ENCODE results near the gene SLC11A2.

The SLC11A2 gene

DNA sequence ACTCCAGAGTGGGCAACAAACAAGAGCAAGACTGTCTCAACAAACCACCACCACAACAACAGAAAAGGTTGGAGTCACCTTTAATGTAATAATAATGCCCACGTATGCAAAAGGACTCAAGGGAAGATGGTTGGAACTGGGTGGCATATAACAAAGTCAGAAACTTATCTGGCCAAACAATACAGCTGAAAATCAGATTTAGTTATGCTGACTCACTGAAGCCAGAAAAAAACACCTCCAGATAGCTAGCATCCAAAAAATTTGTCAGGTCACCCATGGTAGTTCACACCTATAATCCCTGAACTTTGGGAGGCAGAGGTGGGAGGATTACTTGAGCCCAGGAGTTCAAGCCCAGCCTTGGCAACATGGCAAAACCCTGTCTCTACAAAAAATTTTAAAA lies 24.4 kb downstream of the SLC11A2 start:
- H3K9me3 ChIP-seq (ENCODE audit: insufficient read depth, low read length) = no peaks in the 10 kb centered on the region
- peaks cover 27% of the 10 kb centered on the region for H3K36me3 ChIP-seq (replicated peaks; ENCODE audit: low read depth, low read length)
- H3K79me2 ChIP-seq (ENCODE audit: low read length) = no peaks in the 10 kb centered on the region

DNA sequence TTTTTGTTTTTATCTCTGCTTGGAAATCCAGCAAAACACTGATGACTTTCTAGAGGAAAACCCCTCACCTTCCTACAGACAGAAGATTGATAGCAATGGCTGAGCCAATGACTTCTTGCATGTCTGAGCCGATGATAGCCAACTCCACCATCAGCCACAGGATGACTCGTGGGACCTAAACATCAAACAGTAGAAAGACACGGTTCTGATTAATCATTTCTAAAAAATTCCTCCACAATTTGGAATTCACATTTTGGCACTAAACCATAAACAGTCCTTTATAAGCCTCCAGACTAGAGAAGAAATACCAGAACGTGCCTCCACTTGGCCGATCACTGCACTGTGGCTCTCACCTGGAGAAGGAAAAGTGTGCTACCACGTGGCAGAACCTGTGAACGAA lies 25.9 kb downstream of the SLC11A2 start:
- no peak for TF ChIP-seq EZH2phosphoT487 (IDR thresholded peaks at IDR 0.05; ENCODE audit: low read depth)
- TF ChIP-seq, protein P1, sequence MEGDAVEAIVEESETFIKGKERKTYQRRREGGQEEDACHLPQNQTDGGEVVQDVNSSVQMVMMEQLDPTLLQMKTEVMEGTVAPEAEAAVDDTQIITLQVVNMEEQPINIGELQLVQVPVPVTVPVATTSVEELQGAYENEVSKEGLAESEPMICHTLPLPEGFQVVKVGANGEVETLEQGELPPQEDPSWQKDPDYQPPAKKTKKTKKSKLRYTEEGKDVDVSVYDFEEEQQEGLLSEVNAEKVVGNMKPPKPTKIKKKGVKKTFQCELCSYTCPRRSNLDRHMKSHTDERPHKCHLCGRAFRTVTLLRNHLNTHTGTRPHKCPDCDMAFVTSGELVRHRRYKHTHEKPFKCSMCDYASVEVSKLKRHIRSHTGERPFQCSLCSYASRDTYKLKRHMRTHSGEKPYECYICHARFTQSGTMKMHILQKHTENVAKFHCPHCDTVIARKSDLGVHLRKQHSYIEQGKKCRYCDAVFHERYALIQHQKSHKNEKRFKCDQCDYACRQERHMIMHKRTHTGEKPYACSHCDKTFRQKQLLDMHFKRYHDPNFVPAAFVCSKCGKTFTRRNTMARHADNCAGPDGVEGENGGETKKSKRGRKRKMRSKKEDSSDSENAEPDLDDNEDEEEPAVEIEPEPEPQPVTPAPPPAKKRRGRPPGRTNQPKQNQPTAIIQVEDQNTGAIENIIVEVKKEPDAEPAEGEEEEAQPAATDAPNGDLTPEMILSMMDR (IDR thresholded peaks at IDR 0.05; ENCODE audit: low read depth, low read length) = no peak
- Histone ChIP-seq H2AFZ (ENCODE audit: low read depth, low read length) (no peak overlapping the region), H3K9me3 (ENCODE audit: insufficient read depth, low read length) (no peaks in the 10 kb centered on the region), H3K9ac (ENCODE audit: low read length) (no peak overlapping the region), H3K79me2 (ENCODE audit: low read length) (no peaks in the 10 kb centered on the region), H4K20me1 (ENCODE audit: insufficient read depth, low read length) (no peaks in the 10 kb centered on the region), H3K4me1 (ENCODE audit: low read length) (no peaks in the 10 kb centered on the region), H3K4me3 (ENCODE audit: low read length) (no peak overlapping the region), H3K27me3 (ENCODE audit: low read depth, low read length) (no peaks in the 10 kb centered on the region), H3K27ac (ENCODE audit: low read length) (no peak overlapping the region), H3K36me3 (replicated peaks; ENCODE audit: low read depth, low read length) (peaks cover 35% of the 10 kb centered on the region), H3K4me2 (ENCODE audit: low read length) (no peak overlapping the region)

More for the DNA sequence above, 24.4 kb downstream of the SLC11A2 start:
- no peak overlapping the region for H3K4me2 ChIP-seq (ENCODE audit: low read length)
- no peak overlapping the region for H3K27ac ChIP-seq (ENCODE audit: low read length)
- no peaks in the 10 kb centered on the region for H3K27me3 ChIP-seq (ENCODE audit: low read depth, low read length)
- no peaks in the 10 kb centered on the region for H4K20me1 ChIP-seq (ENCODE audit: insufficient read depth, low read length)
- H3K4me3 ChIP-seq (ENCODE audit: low read length) = no peak overlapping the region
- no peak overlapping the region for H3K9ac ChIP-seq (ENCODE audit: low read length)
- TF ChIP-seq, protein P1 (IDR thresholded peaks at IDR 0.05; ENCODE audit: low read depth, low read length) = no peak
- TF ChIP-seq EZH2phosphoT487 (IDR thresholded peaks at IDR 0.05; ENCODE audit: low read depth) = no peak
- H2AFZ ChIP-seq (ENCODE audit: low read depth, low read length) = no peak overlapping the region
- no peaks in the 10 kb centered on the region for H3K4me1 ChIP-seq (ENCODE audit: low read length)

DNA sequence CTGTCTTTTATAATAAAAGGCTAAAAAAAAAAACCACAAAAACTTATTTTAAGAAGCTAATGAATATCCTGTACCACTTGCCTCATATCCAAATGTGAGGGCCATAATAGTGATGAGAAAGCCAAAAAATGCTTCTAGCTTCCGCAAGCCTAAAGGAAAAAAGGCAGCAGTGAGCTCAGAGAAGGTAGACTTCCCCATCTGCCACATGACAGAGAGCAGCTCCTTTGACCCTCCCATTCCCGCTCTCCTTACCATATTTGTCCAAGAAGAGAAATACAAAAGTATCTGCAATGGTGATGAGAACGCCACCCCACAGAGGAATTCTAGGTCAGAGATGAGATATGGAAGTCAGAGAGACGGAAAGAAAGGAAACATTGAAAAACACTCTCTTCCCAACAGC lies 27.1 kb downstream of the SLC11A2 start:
- Histone ChIP-seq H4K20me1 (ENCODE audit: insufficient read depth, low read length) (no peaks in the 10 kb centered on the region), H3K36me3 (replicated peaks; ENCODE audit: low read depth, low read length) (peaks cover 32% of the 10 kb centered on the region), H3K27ac (ENCODE audit: low read length) (no peak overlapping the region), H3K9me3 (ENCODE audit: insufficient read depth, low read length) (no peaks in the 10 kb centered on the region), H3K27me3 (ENCODE audit: low read depth, low read length) (no peaks in the 10 kb centered on the region), H2AFZ (ENCODE audit: low read depth, low read length) (no peak overlapping the region), H3K9ac (ENCODE audit: low read length) (no peak overlapping the region), H3K79me2 (ENCODE audit: low read length) (no peaks in the 10 kb centered on the region), H3K4me1 (ENCODE audit: low read length) (no peaks in the 10 kb centered on the region), H3K4me3 (ENCODE audit: low read length) (no peak overlapping the region), H3K4me2 (ENCODE audit: low read length) (no peak overlapping the region)
- no peak for TF ChIP-seq EZH2phosphoT487 (IDR thresholded peaks at IDR 0.05; ENCODE audit: low read depth)
- TF ChIP-seq, protein P1 (IDR thresholded peaks at IDR 0.05; ENCODE audit: low read depth, low read length) = no peak

DNA sequence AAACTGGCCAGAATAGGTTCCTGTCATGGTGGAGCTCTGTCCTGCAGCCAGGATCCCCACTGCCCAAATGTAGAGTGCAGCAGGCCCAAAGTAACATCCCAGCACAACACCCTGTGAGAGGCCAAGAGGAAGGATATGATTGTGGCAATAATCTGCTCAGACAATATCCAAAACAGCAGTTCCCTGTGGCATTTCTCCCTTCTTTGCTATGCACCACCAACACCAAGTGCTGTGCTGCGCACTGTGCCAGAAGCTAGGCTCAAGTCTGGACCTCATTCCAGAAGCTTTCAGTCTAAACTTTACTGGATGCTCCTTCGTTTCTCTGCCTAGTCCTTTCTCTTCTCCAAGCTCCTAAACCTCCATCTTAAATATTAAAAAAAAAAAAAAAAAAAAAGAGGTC lies 33.4 kb downstream of the SLC11A2 start:
- no peaks in the 10 kb centered on the region for H3K79me2 ChIP-seq (ENCODE audit: low read length)
- H3K36me3 ChIP-seq (replicated peaks; ENCODE audit: low read depth, low read length) = peaks cover 55% of the 10 kb centered on the region

More for the DNA sequence above, 33.4 kb downstream of the SLC11A2 start:
- H3K27ac ChIP-seq (ENCODE audit: low read length) = no peak overlapping the region
- H3K4me2 ChIP-seq (ENCODE audit: low read length) = no peak overlapping the region
- no peak overlapping the region for H2AFZ ChIP-seq (ENCODE audit: low read depth, low read length)
- 0 out of 2 replicates have a peak, but pooled peaks cover 4% of the 10 kb centered on the region for H4K20me1 ChIP-seq (ENCODE audit: insufficient read depth, low read length)
- H3K4me1 ChIP-seq (ENCODE audit: low read length) = peaks cover 26% of the 10 kb centered on the region
- TF ChIP-seq EZH2phosphoT487 (IDR thresholded peaks at IDR 0.05; ENCODE audit: low read depth) = no peak
- TF ChIP-seq, protein P1 (IDR thresholded peaks at IDR 0.05; ENCODE audit: low read depth, low read length) = no peak
- no peak overlapping the region for H3K9ac ChIP-seq (ENCODE audit: low read length)
- H3K27me3 ChIP-seq (ENCODE audit: low read depth, low read length) = no peaks in the 10 kb centered on the region
- H3K4me3 ChIP-seq (ENCODE audit: low read length) = no peak overlapping the region
- H3K9me3 ChIP-seq (ENCODE audit: insufficient read depth, low read length) = no peaks in the 10 kb centered on the region

Data from OCI-LY3 (cell line).